Neural cell (in vitro differentiated cells): Measurements from ENCODE around the gene ACSS3.

ENCODE experiments used
- CTCF ChIP-seq: fragments of 450-650 bp; IDR thresholded peaks from 2 replicates; pipeline ENCODE4 v1.5.1; 2014; ENCODE audit warnings: antibody characterized with exemption, mild to moderate bottlenecking, moderate library complexity; ENCODE audit not compliant: poor library complexity, severe bottlenecking
- EP300 ChIP-seq: fragments of 450-650 bp; conservative IDR thresholded peaks from 2 replicates; pipeline ENCODE4 v1.6.1; 2014; ENCODE audit warnings: antibody characterized with exemption, mild to moderate bottlenecking, moderate library complexity; ENCODE audit not compliant: poor library complexity, severe bottlenecking
- EZH2 ChIP-seq: fragments of 200-600, 300-800 bp; shearing (Covaris generic), sonication (generic); IDR thresholded peaks from 2 replicates; pipeline ENCODE4 v1.6.1; 2014; ENCODE audit warnings: antibody characterized with exemption, low read length, borderline replicate concordance, mild to moderate bottlenecking; ENCODE audit not compliant: insufficient read depth, poor library complexity, severe bottlenecking
- POLR2AphosphoS5 ChIP-seq: IDR thresholded peaks from 2 replicates; pipeline ENCODE4 v1.6.1; 2012
- RAD21 ChIP-seq: fragments of 450-650 bp; conservative IDR thresholded peaks from 2 replicates; pipeline ENCODE4 v1.6.1; 2014; ENCODE audit warnings: antibody characterized with exemption, mild to moderate bottlenecking, moderate library complexity
- TAF1 ChIP-seq: IDR thresholded peaks from 2 replicates; pipeline ENCODE4 v1.6.1; 2012; ENCODE audit warnings: low read depth

DNA sequence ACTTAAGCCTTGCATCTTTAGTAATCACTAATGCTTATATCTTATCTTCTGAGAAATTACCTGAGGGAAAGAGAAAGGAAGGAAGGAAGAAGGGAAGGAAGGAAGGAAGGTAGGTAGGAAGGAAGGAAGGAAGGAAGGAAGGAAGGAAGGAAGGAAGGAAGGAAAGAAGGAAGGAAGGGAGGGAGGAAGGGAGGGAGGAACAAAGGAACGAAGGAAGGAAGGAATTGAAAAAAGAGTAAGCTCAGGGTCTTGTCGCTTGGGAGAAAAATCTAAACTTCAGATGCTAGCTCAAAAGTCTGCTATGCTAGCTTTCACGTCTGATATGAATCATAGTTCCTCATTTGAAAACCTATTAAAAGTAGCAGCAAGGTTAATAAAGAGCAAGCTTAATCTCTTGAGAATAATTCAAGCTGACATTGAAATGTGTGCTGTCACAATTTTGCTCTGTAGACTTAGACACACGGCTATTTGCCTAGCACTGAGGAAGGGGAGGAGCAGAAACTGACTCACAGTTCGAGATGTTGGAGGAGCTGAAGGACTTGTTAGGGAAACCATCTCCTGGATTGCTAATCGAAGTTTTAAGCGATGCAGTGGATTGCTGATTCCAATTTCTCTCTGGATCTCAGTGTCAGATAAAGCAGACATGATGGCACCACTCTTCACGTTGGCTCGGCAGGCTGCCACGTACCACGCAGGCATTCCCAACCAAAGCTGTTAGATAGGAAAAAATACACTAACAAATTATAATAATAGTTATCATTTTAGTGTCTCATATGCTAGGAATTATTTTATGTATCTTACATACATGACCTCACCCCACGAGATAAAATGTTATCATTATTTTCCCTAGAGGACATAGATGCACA, 216.7 kb downstream of the ACSS3 start:
- TF ChIP-seq CTCF (no peak), TAF1 (no peak), EP300 (peak; percentile 68), RAD21 (no peak), EZH2 (no peak), POLR2AphosphoS5 (peak; percentile 55)
